SK-N-MC (cell line): ENCODE results near the gene PGM2.

ENCODE experiments used
- EZH2 ChIP-seq: fragments of 200-600 bp; sonication (generic); IDR thresholded peaks from one replicate; pipeline ENCODE4 v1.6.1; 2017; ENCODE audit warnings: antibody characterized with exemption
- FOXP2 ChIP-seq: optimal IDR thresholded peaks from 2 replicates; pipeline ENCODE3; 2011; ENCODE audit warnings: mild to moderate bottlenecking, moderate library complexity; ENCODE audit not compliant: insufficient read depth; ENCODE audit errors: extremely low read length, control extremely low read depth
- POLR2AphosphoS5 ChIP-seq: IDR thresholded peaks from 2 replicates; pipeline ENCODE4 v1.6.1; 2012; ENCODE audit warnings: mild to moderate bottlenecking, low read depth, low read length, borderline replicate concordance

DNA sequence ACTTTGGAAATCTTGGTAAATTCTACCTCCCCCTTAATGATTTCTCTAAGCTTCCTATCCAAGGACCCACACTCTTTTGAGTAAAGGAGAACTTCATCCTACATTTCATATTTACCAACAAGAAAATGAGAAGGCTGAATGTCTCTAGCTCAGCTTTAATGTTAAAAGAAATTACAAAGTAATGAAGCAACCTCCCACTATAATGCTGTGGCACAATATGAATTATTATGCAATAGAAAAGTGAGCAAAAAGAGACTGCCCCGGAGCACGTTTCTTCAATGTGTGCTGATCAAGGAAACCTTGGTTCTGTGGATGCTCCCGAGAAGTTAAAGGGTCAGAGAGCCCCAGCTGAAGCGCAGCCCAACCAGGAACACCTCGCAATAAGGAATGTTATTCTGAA lies 55.3 kb downstream of the PGM2 start:
- TF ChIP-seq EZH2 (no peak), POLR2AphosphoS5 (no peak), FOXP2 (no peak)
